22Rv1 (cell line): ENCODE results near the gene CTXND1.

ENCODE experiments used
- CTCF ChIP-seq: fragments of 450-650 bp; IDR thresholded peaks from 2 replicates; pipeline ENCODE4 v1.5.1; 2017; ENCODE audit warnings: mild to moderate bottlenecking
- ZFX ChIP-seq: fragments of 450-650 bp; IDR thresholded peaks from 2 replicates; pipeline ENCODE4 v1.6.1; 2017; ENCODE audit warnings: antibody characterized with exemption, borderline replicate concordance

- TF ChIP-seq CTCF (no peak), ZFX (no peak)
Measured at GRCh38 chr15:80292079-80292478, 40.1 kb upstream of the CTXND1 start.
